ENCODE data around the gene NUDC.

- TF ChIP-seq RARB (CRISPR knock-in tag; IDR thresholded peaks at IDR 0.05) (no peak), ARNTL (CRISPR knock-in tag; IDR thresholded peaks at IDR 0.05; ENCODE audit: borderline replicate concordance, low read depth) (no peak)
Measured at GRCh38 chr1:26960625-26960966, 39.1 kb downstream of the NUDC start.

All from SK-N-SH treated with all-trans-retinoic acid at 6 μM for 48 hours (cell line).